ENCODE measurements around the gene TTC23L. TPM values are rescaled to one million over a fixed set of nuclear protein-coding genes. Genes with fewer than 3 reads are reported as not detected.

The TTC23L gene
- total RNA-seq, 4 donors from 2014 or later, result 0.15 to 2.0 TPM; not detected in 2

GRCh38 chr5:34802834-34803563 lies 36.0 kb upstream of the TTC23L start:
- no peak overlapping the region for H3K4me3 ChIP-seq
- no peak for DNase-seq
- TF ChIP-seq POLR2A (IDR thresholded peaks at IDR 0.05) (no peak), CTCF (IDR thresholded peaks at IDR 0.05) (no peak)
- no peaks in the 10 kb centered on the region for H3K36me3 ChIP-seq
- intact Hi-C loops (cut with DNase I; ENCODE audit: low total_unique reads), result no loop called here
- H3K27me3 ChIP-seq, result no peaks in the 10 kb centered on the region
- no peak overlapping the region for H3K27ac ChIP-seq
- no peaks in the 10 kb centered on the region for H3K9me3 ChIP-seq
- H3K4me1 ChIP-seq, result no peaks in the 10 kb centered on the region

GRCh38 chr5:34803974-34804732 lies 34.8 kb upstream of the TTC23L start:
- intact Hi-C loops (cut with DNase I; ENCODE audit: low total_unique reads), result no loop called here
- no peaks in the 10 kb centered on the region for H3K36me3 ChIP-seq

GRCh38 chr5:34804913-34805312 lies 34.1 kb upstream of the TTC23L start:
- Histone ChIP-seq H3K9me3 (no peaks in the 10 kb centered on the region), H3K27me3 (no peaks in the 10 kb centered on the region), H3K4me3 (no peak overlapping the region), H3K36me3 (no peaks in the 10 kb centered on the region), H3K27ac (no peak overlapping the region), H3K4me1 (no peaks in the 10 kb centered on the region)
- no peak for DNase-seq
- intact Hi-C loops (cut with DNase I; ENCODE audit: low total_unique reads), result no loop called here
- TF ChIP-seq CTCF (IDR thresholded peaks at IDR 0.05) (no peak), POLR2A (IDR thresholded peaks at IDR 0.05) (no peak)

More at GRCh38 chr5:34803974-34804732, 34.8 kb upstream of the TTC23L start:
- Histone ChIP-seq H3K4me3 (no peak overlapping the region), H3K9me3 (no peaks in the 10 kb centered on the region), H3K4me1 (no peaks in the 10 kb centered on the region), H3K27ac (no peak overlapping the region), H3K27me3 (no peaks in the 10 kb centered on the region)
- no peak for DNase-seq
- TF ChIP-seq POLR2A (IDR thresholded peaks at IDR 0.05) (no peak), CTCF (IDR thresholded peaks at IDR 0.05) (no peak)

GRCh38 chr5:34806532-34806931 lies 32.4 kb upstream of the TTC23L start:
- intact Hi-C loops (cut with DNase I; ENCODE audit: low total_unique reads), result no loop called here
- Histone ChIP-seq H3K27me3 (no peaks in the 10 kb centered on the region), H3K4me3 (no peak overlapping the region), H3K4me1 (no peaks in the 10 kb centered on the region), H3K27ac (no peak overlapping the region), H3K36me3 (no peaks in the 10 kb centered on the region), H3K9me3 (no peaks in the 10 kb centered on the region)
- TF ChIP-seq POLR2A (IDR thresholded peaks at IDR 0.05) (no peak), CTCF (IDR thresholded peaks at IDR 0.05) (no peak)
- DNase-seq, result no peak

- intact Hi-C loops (cut with DNase I; ENCODE audit: low total_unique reads), result no loop called here
- Histone ChIP-seq H3K27me3 (no peaks in the 10 kb centered on the region), H3K9me3 (no peaks in the 10 kb centered on the region), H3K36me3 (no peaks in the 10 kb centered on the region), H3K4me3 (no peak overlapping the region), H3K27ac (no peak overlapping the region), H3K4me1 (no peaks in the 10 kb centered on the region)
- no peak for TF ChIP-seq POLR2A (IDR thresholded peaks at IDR 0.05)
- no peak for DNase-seq
Observed at GRCh38 chr5:34811706-34812105, 27.3 kb upstream of the TTC23L start.
